ENCODE measurements around the gene CCNG2.

DNA sequence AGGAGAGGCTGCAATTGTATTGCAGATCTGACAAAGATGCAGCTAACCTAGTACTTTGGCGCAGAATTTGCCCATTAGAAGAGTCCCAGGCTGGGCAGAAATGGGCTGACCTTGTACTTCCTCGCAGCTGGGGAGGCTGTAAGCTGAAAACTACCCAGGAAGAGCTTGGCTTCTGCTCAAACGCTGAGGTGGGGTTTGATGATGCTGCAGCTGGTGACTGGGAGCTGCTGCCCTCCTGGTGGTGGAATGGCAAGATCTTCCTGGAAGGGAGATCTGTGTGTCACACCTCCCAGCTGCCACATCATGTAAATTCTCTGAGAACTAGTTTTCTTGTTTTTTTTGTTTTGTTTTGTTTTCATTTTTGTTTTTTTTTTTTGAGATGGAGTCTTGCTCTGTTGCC lies 17.4 kb downstream of the CCNG2 start:
- no peak for TF ChIP-seq GATA2 (IDR thresholded peaks at IDR 0.05; ENCODE audit: low read depth, low read length)
- TF ChIP-seq GATA3 (IDR thresholded peaks at IDR 0.05; ENCODE audit: low read depth, low read length), result no peak

Measured in SH-SY5Y (cell line).